CD4-positive, alpha-beta T cell (primary cell): ENCODE results near the gene ADCY5. TPM values are rescaled to one million over a fixed set of nuclear protein-coding genes. Genes with fewer than 3 reads are reported as not detected.

Source experiments
- ATAC-seq: fragments of 200-7000 bp; cut with Tn5 transposase; one replicate; pipeline ENCODE4 v1.10.0; 2022; ENCODE audit warnings: mild to moderate bottlenecking; ENCODE audit not compliant: poor library complexity
- CTCF ChIA-PET: fragments of 350-600 bp; sonication (Branson Sonifier 250); formaldehyde crosslinking; loops from one replicate; lab custom pipeline; 2021; ENCODE audit warnings: antibody characterized with exemption, inconsistent platforms; lab: Charles Lee
- POLR2A ChIA-PET: fragments of 350-600 bp; sonication (Branson Sonifier 250); formaldehyde crosslinking; loops from one replicate; lab custom pipeline; 2021; ENCODE audit warnings: antibody characterized with exemption, inconsistent platforms; lab: Charles Lee
- DNase-seq, 14 experiments: peaks; one replicate each; pipeline ENCODE4 v3.0.0-alpha.2; 2013 to 2020; ENCODE audit warnings: mixed read lengths in 2 of 14
- H3K27ac ChIP-seq, 2 donors: one replicate each; pipeline versions ENCODE4 v1.5.1 to v1.7.0; 2013; ENCODE audit warnings: low read length in 2 of 2, low read depth in 1 of 2, mild to moderate bottlenecking in 1 of 2
- H3K27me3 ChIP-seq, 2 experiments: 1 replicate in 1 of 2; 2 replicates in 1 of 2; pipeline versions ENCODE4 v1.6.1 to v1.7.0; 2013; ENCODE audit warnings: low read length in 2 of 2, control low read depth in 1 of 2, mild to moderate bottlenecking in 1 of 2, moderate library complexity in 1 of 2; ENCODE audit not compliant: insufficient read depth in 2 of 2, control insufficient read depth in 1 of 2
- H3K36me3 ChIP-seq: one replicate; pipeline ENCODE4 v1.6.1; 2013; ENCODE audit warnings: low read length, control low read depth; ENCODE audit not compliant: insufficient read depth
- H3K4me1 ChIP-seq: one replicate; pipeline ENCODE4 v1.6.1; 2013; ENCODE audit warnings: low read length, control low read depth; ENCODE audit not compliant: insufficient read depth
- H3K4me3 ChIP-seq: one replicate; pipeline ENCODE4 v1.5.1; 2013; ENCODE audit warnings: mild to moderate bottlenecking, low read length, moderate library complexity
- H3K9me3 ChIP-seq, 2 experiments: 1 replicate in 1 of 2; 2 replicates in 1 of 2; pipeline versions ENCODE4 v1.6.1 to v1.7.0; 2013; ENCODE audit warnings: low read length in 2 of 2, mild to moderate bottlenecking in 2 of 2, control low read depth in 1 of 2, moderate library complexity in 1 of 2; ENCODE audit not compliant: control insufficient read depth in 1 of 2, insufficient read depth in 1 of 2
- H3K27ac Mint-ChIP-seq: one replicate; pipeline ENCODE4 v1.8.0; 2020; ENCODE audit warnings: mixed read lengths
- H3K27me3 Mint-ChIP-seq: one replicate; pipeline ENCODE4 v1.8.0; 2021; ENCODE audit warnings: mixed read lengths
- H3K36me3 Mint-ChIP-seq: one replicate; pipeline ENCODE4 v1.8.0; 2021; ENCODE audit warnings: low read depth, mixed read lengths
- H3K4me1 Mint-ChIP-seq: one replicate; pipeline ENCODE4 v1.8.0; 2021; ENCODE audit warnings: low read depth, mixed read lengths
- H3K4me3 Mint-ChIP-seq: one replicate; pipeline ENCODE4 v1.8.0; 2020; ENCODE audit warnings: mild to moderate bottlenecking, mixed read lengths
- H3K9me3 Mint-ChIP-seq: one replicate; pipeline ENCODE4 v1.8.0; 2020; ENCODE audit warnings: mixed read lengths
- CTCF ChIP-seq: fragments of 200-600 bp; IDR thresholded peaks from one replicate; pipeline ENCODE4 v1.8.0; 2022; ENCODE audit warnings: antibody characterized with exemption, mild to moderate bottlenecking
- intact Hi-C, 2 experiments: fragments of 100-400 bp; cut with DNase I in 1 of 2; cut with micrococcal nuclease in 1 of 2; formaldehyde crosslinking; loops; one replicate each; pipeline versions ENCODE4 v1.15.1 to v1.9.0; 2023 to 2025; cut with DNase I, micrococcal nuclease
- total RNA-seq, 174 experiments: library from RNA in 2 of 174; stranded (reverse) in 2 of 174; gene quantifications; one replicate each; pipeline ENCODE4 v1.2.3 and lab custom pipeline; 2021 to 2026

ADCY5 gene
- total RNA-seq, 2 experiments from 2014 or later: not detected

GRCh38 chr3:123392368-123392767 is 56.5 kb downstream of the ADCY5 start:
- ChIA-PET CTCF (no interaction called here), POLR2A (no interaction called here)
- no peaks in the 10 kb centered on the region for H3K36me3 ChIP-seq
- H3K4me1 Mint-ChIP-seq: no peaks in the 10 kb centered on the region
- H3K9me3 ChIP-seq: no peaks in the 10 kb centered on the region
- no peak overlapping the region for H3K4me3 Mint-ChIP-seq
- DNase-seq (no peak), ATAC-seq (no peak)
- peaks cover 44% of the 10 kb centered on the region for H3K27me3 Mint-ChIP-seq
- H3K27ac ChIP-seq: no peak overlapping the region
- no peaks in the 10 kb centered on the region for H3K27me3 ChIP-seq
- H3K27ac Mint-ChIP-seq: no peak overlapping the region
- no peaks in the 10 kb centered on the region for H3K9me3 Mint-ChIP-seq
- H3K4me3 ChIP-seq: no peak overlapping the region
- no peaks in the 10 kb centered on the region for H3K4me1 ChIP-seq
- H3K36me3 Mint-ChIP-seq: no peaks in the 10 kb centered on the region
- TF ChIP-seq CTCF: no peak
- intact Hi-C loops: no loop called here

DNA sequence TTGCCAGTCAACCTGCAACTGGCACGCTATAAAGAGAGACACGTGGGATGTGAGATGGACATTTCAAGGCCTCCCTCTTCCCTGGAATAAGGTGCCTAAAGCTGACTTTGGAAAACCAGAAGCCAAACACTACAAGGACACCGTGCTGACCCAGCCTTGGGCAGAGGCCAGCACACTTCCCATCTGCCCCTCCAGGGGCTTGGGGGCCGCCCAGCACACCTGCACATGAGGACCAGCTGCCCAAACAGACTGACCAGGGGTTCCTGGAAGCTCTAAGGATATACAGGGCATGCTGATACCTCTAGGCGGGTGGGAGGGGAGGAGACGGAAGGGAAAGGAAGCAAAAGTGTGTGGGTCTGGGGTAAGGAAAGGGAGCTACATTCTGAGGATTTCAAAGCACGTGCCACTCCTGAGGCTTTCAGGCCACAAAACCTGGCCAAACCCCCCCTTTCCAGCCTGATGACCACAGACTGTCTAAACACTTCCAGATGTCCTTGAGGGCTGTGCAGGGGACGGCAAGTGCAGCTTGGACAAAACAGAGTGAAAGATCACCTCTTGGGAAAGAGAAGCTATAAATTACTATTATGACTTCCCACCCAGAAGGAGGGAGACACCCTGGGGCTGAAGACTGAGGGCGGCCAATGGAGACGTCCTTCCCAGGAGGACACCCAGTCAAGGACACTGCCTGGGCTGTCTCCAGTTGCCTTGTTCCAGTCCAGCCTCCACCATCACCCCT is 57.9 kb downstream of the ADCY5 start:
- Histone ChIP-seq H3K27me3 (peaks cover 0 to 4% of the 10 kb centered on the region in 2 experiments), H3K27ac (no peak overlapping the region), H3K9me3 (no peaks in the 10 kb centered on the region), H3K36me3 (no peaks in the 10 kb centered on the region), H3K4me3 (no peak overlapping the region), H3K4me1 (no peaks in the 10 kb centered on the region)
- ChIA-PET CTCF (no interaction called here), POLR2A (no interaction called here)
- Mint-ChIP-seq H3K27me3 (peaks cover 57% of the 10 kb centered on the region), H3K9me3 (no peaks in the 10 kb centered on the region), H3K27ac (no peak overlapping the region), H3K4me1 (no peaks in the 10 kb centered on the region), H3K36me3 (no peaks in the 10 kb centered on the region), H3K4me3 (no peak overlapping the region)
- DNase-seq (no peak), ATAC-seq (no peak)
- no peak for TF ChIP-seq CTCF
- intact Hi-C loops: no loop called here

DNA sequence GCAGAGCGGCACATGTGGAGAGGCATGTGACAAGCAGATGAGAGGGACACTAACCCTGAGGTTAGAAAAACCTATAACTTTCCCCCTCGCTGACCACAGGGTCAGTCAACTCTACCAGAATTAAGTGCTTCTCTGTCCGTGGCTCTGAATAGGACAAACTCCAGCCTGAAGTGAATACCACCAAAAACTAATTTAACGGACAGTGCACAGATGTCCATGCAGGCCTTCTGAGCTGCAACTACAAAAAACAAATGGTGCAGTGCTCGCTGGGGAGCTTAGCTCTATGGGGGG is 59.3 kb downstream of the ADCY5 start:
- Histone ChIP-seq H3K4me3 (no peak overlapping the region), H3K4me1 (no peaks in the 10 kb centered on the region), H3K36me3 (no peaks in the 10 kb centered on the region), H3K27me3 (peaks cover 0 to 8% of the 10 kb centered on the region in 2 experiments), H3K9me3 (no peaks in the 10 kb centered on the region), H3K27ac (no peak overlapping the region)
- Mint-ChIP-seq H3K4me3 (no peak overlapping the region), H3K9me3 (no peaks in the 10 kb centered on the region), H3K36me3 (no peaks in the 10 kb centered on the region), H3K4me1 (no peaks in the 10 kb centered on the region), H3K27me3 (peaks cover 46% of the 10 kb centered on the region), H3K27ac (no peak overlapping the region)
- intact Hi-C loops: no loop called here
- CTCF ChIA-PET: no interaction called here
- no peak for TF ChIP-seq CTCF
- ATAC-seq (no peak), DNase-seq (no peak)
- POLR2A ChIA-PET: no interaction called here
